ENCODE data around the gene OGFOD2.

The OGFOD2 gene

DNA sequence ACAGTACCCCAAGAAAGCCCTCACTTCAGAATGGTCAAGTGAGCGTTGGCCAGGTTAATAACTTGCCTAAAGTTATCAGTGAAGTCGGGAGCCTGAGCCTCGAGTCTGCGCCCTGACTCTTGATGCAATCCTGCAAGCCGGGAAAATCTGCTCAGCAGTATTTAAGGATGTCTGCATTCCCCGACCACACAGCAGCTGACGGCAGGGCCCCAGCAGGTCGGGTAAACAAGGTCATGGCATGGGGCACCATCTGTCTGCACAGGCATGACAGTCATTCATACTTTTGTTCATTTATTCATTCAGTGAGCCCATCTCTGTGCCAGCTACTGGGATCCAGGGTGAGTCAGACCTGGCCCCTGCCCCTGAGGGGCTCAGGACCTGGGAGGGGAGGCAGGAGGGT lies 19.9 kb upstream of the OGFOD2 start:
- no peaks in the 10 kb centered on the region for H3K4me1 ChIP-seq (ENCODE audit: control insufficient read depth in 1 of 2, insufficient read depth in 2 of 2, low read length in 2 of 2)
- no peaks in the 10 kb centered on the region for H3K27me3 ChIP-seq (ENCODE audit: low read depth, low read length)
- no peaks in the 10 kb centered on the region for H3K9me3 ChIP-seq (ENCODE audit: control insufficient read depth in 1 of 2, low read length in 2 of 2)
- no peak overlapping the region for H3K27ac ChIP-seq (ENCODE audit: low read length)
- no peak overlapping the region for H3K4me3 ChIP-seq (ENCODE audit: low read depth in 1 of 2, low read length in 2 of 2)
- H3K36me3 ChIP-seq (ENCODE audit: control insufficient read depth in 1 of 2, insufficient read depth in 2 of 2, low read length in 2 of 2): peaks cover 0 to 8% of the 10 kb centered on the region in 2 donors

DNA sequence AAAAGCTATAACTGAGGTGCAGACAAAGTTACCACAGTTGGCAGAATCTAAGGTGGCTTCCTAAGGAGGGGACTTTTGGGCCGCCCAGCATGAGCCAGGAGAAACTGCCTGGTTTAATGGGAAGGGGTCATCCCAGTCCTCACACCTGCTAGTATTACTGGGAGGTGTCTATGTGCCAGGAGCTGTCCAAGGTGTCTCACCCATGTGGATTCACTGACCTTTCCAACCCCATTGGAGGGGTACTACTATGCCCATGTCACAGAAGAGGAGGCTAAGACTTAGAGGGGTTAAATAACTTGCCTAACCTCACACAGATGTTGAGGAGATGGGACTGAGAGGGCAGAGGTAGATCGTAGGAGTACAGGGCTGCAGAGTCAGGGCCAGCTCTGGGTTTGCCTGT lies 19.0 kb upstream of the OGFOD2 start:
- H3K4me3 ChIP-seq (ENCODE audit: low read depth in 1 of 2, low read length in 2 of 2): no peak overlapping the region
- H3K9me3 ChIP-seq (ENCODE audit: control insufficient read depth in 1 of 2, low read length in 2 of 2): no peaks in the 10 kb centered on the region
- no peak overlapping the region for H3K27ac ChIP-seq (ENCODE audit: low read length)
- H3K4me1 ChIP-seq (ENCODE audit: control insufficient read depth in 1 of 2, insufficient read depth in 2 of 2, low read length in 2 of 2): no peaks in the 10 kb centered on the region
- H3K27me3 ChIP-seq (ENCODE audit: low read depth, low read length): no peaks in the 10 kb centered on the region
- H3K36me3 ChIP-seq (ENCODE audit: control insufficient read depth in 1 of 2, insufficient read depth in 2 of 2, low read length in 2 of 2): peaks cover 0 to 8% of the 10 kb centered on the region in 2 donors

GRCh38 chr12:122958198-122958888 lies 16.7 kb upstream of the OGFOD2 start:
- Histone ChIP-seq H3K9me3 (ENCODE audit: control insufficient read depth in 1 of 2, low read length in 2 of 2) (no peaks in the 10 kb centered on the region), H3K36me3 (ENCODE audit: control insufficient read depth in 1 of 2, insufficient read depth in 2 of 2, low read length in 2 of 2) (peaks cover 0 to 8% of the 10 kb centered on the region in 2 donors), H3K27me3 (ENCODE audit: low read depth, low read length) (no peaks in the 10 kb centered on the region), H3K4me3 (ENCODE audit: low read depth in 1 of 2, low read length in 2 of 2) (no peak overlapping the region), H3K27ac (ENCODE audit: low read length) (no peak overlapping the region), H3K4me1 (ENCODE audit: control insufficient read depth in 1 of 2, insufficient read depth in 2 of 2, low read length in 2 of 2) (peaks cover 0 to 2% of the 10 kb centered on the region in 2 donors)

GRCh38 chr12:122959566-122960192 lies 15.4 kb upstream of the OGFOD2 start:
- Histone ChIP-seq H3K27me3 (ENCODE audit: low read depth, low read length) (no peaks in the 10 kb centered on the region), H3K36me3 (ENCODE audit: control insufficient read depth in 1 of 2, insufficient read depth in 2 of 2, low read length in 2 of 2) (peaks cover 0 to 8% of the 10 kb centered on the region in 2 donors), H3K27ac (ENCODE audit: low read length) (no peak overlapping the region)

GRCh38 chr12:122960193-122960569 lies 14.9 kb upstream of the OGFOD2 start:
- Histone ChIP-seq H3K27ac (ENCODE audit: low read length) (no peak overlapping the region), H3K4me1 (ENCODE audit: control insufficient read depth in 1 of 2, insufficient read depth in 2 of 2, low read length in 2 of 2) (peaks cover 0 to 18% of the 10 kb centered on the region in 2 donors), H3K27me3 (ENCODE audit: low read depth, low read length) (no peaks in the 10 kb centered on the region), H3K36me3 (ENCODE audit: control insufficient read depth in 1 of 2, insufficient read depth in 2 of 2, low read length in 2 of 2) (peaks cover 0 to 8% of the 10 kb centered on the region in 2 donors), H3K9me3 (ENCODE audit: control insufficient read depth in 1 of 2, low read length in 2 of 2) (no peaks in the 10 kb centered on the region), H3K4me3 (ENCODE audit: low read depth in 1 of 2, low read length in 2 of 2) (no peak overlapping the region)

More at GRCh38 chr12:122959566-122960192, 15.4 kb upstream of the OGFOD2 start:
- Histone ChIP-seq H3K4me1 (ENCODE audit: control insufficient read depth in 1 of 2, insufficient read depth in 2 of 2, low read length in 2 of 2) (peaks cover 0 to 15% of the 10 kb centered on the region in 2 donors), H3K9me3 (ENCODE audit: control insufficient read depth in 1 of 2, low read length in 2 of 2) (no peaks in the 10 kb centered on the region), H3K4me3 (ENCODE audit: low read depth in 1 of 2, low read length in 2 of 2) (no peak overlapping the region)

DNA sequence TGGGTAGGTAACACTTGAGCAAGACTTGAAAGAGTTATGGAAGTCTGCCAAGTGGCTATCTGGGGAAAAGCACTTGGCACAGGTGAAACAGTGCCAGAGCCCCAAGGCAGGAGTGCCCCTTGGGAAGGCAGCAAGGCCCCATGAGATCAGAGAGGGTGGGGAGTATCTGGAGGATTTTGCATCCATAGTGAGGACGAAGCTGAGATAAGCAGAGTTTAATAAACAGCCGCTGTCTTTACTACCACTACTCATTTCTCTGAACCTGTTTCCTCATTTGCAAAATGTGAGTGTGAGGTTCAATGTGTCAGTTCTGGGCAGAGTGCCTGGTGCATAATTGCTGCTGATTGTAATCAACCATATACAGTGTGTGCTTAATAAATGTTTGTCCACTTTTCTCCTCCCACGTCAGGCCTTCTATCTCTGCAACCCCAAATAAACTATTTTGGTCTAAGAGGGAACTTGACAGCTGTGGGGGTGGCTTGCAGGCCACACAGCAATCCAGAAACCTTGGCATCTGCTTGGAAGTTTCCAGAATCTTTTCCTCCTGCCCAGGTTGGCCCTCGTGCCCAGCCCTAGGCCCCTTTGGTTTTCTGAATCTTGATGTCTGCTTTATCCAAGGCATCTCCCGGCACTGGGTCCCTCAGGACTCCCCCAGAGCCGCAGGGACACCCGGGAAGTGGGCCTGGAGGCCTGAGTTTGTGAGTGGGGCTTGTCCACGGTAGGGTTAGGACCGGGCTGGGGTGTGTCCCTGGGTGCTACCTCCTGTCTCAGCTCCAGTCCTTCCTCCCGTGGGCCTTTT lies 13.3 kb upstream of the OGFOD2 start:
- no peak overlapping the region for H3K27ac ChIP-seq (ENCODE audit: low read length)
- H3K4me3 ChIP-seq (ENCODE audit: low read depth in 1 of 2, low read length in 2 of 2): no peak overlapping the region
- H3K4me1 ChIP-seq (ENCODE audit: control insufficient read depth in 1 of 2, insufficient read depth in 2 of 2, low read length in 2 of 2): peaks cover 0 to 27% of the 10 kb centered on the region in 2 donors
- no peaks in the 10 kb centered on the region for H3K9me3 ChIP-seq (ENCODE audit: control insufficient read depth in 1 of 2, low read length in 2 of 2)
- H3K36me3 ChIP-seq (ENCODE audit: control insufficient read depth in 1 of 2, insufficient read depth in 2 of 2, low read length in 2 of 2): peaks cover 0 to 8% of the 10 kb centered on the region in 2 donors
- H3K27me3 ChIP-seq (ENCODE audit: low read depth, low read length): no peaks in the 10 kb centered on the region

DNA sequence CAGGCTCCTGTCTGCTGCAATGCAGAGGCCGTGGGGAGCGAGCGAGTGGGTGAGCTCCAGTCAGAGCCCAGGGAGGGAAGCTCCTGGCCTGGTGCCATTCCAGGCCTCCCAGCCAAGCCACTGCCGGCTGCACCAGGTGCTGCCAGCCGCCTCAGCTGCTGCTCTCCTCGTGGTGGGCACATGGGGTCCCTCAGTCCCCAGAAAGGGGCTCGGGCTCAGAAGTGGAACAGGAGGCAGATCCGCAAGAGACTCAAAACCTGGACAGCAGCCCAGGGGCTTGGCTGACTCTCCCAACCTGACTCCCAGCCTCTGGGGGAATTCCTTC lies 11.1 kb upstream of the OGFOD2 start:
- Histone ChIP-seq H3K36me3 (ENCODE audit: control insufficient read depth in 1 of 2, insufficient read depth in 2 of 2, low read length in 2 of 2) (peaks cover 0 to 8% of the 10 kb centered on the region in 2 donors), H3K27me3 (ENCODE audit: low read depth, low read length) (no peaks in the 10 kb centered on the region), H3K4me1 (ENCODE audit: control insufficient read depth in 1 of 2, insufficient read depth in 2 of 2, low read length in 2 of 2) (peaks cover 0 to 27% of the 10 kb centered on the region in 2 donors), H3K27ac (ENCODE audit: low read length) (no peak overlapping the region), H3K4me3 (ENCODE audit: low read depth in 1 of 2, low read length in 2 of 2) (peak overlapping the region in 1 of 2 donors; percentile 13), H3K9me3 (ENCODE audit: control insufficient read depth in 1 of 2, low read length in 2 of 2) (no peaks in the 10 kb centered on the region)

DNA sequence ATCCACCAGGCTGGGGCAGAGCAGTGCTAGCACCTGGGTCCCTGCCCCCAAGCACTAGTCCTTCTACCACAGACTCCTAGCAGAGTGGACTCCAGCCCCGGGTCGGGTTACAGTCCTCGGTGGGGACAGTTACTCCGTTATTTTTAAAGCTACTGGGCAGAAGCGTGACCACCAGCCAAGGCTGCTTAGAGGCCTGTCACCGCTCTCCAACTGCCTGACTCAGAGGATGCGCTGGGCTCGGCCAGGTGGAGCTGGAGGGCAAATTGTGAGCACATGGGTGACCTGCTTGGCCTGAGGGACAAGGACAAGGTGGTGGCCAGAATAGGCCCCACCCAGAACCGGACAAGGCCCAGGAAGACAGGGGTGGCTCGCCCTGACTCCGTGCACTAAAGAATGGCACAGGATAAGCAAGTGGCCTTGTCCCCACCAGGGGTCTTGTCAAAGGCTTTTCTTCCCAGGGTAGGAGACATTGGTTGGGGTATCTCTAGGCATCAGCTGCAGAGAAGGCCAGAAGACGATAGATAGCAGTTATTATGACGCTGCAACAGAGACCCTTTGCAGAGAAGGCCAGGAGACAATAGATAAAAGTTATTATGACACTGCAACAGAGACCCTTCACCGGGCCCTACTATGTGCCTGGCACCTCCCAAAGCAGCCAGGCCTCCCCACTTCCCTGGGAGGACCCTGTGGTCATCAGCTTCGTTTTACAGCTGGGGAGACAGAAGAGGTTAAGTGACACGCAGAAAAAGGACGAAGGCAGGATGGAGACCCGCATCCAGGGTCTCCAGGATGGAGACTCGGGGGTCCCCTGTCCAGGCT lies 10.4 kb upstream of the OGFOD2 start:
- no peak overlapping the region for H3K27ac ChIP-seq (ENCODE audit: low read length)
- H3K4me3 ChIP-seq (ENCODE audit: low read depth in 1 of 2, low read length in 2 of 2): peak overlapping the region in 1 of 2 donors; percentile 83
- peaks cover 0 to 4% of the 10 kb centered on the region in 2 donors for H3K36me3 ChIP-seq (ENCODE audit: control insufficient read depth in 1 of 2, insufficient read depth in 2 of 2, low read length in 2 of 2)
- H3K9me3 ChIP-seq (ENCODE audit: control insufficient read depth in 1 of 2, low read length in 2 of 2): no peaks in the 10 kb centered on the region
- H3K4me1 ChIP-seq (ENCODE audit: control insufficient read depth in 1 of 2, insufficient read depth in 2 of 2, low read length in 2 of 2): peaks cover 0 to 31% of the 10 kb centered on the region in 2 donors
- no peaks in the 10 kb centered on the region for H3K27me3 ChIP-seq (ENCODE audit: low read depth, low read length)

DNA sequence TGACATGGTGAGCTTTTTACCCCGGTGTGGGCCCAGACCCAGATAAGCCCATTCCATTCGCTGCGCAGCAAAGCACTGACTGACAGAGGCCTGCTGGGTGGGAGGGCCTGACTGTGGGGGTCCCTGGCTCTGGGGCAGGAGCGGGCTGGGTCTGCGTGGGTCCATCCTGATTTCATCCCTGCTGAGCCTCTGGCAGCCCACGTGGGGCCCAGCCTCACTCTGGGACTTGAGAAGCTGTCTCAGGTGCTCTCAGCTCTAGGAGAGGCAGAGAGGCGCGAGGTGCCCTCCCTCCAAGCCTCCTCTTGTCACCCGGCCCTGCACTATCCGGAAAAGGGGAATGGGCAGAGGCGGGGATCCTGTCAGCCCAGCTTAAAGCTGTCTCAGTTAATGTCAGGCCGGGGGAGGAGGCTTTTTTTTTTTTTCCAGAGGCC lies 9.7 kb upstream of the OGFOD2 start:
- H3K36me3 ChIP-seq (ENCODE audit: control insufficient read depth in 1 of 2, insufficient read depth in 2 of 2, low read length in 2 of 2): no peaks in the 10 kb centered on the region
- H3K27ac ChIP-seq (ENCODE audit: low read length): no peak overlapping the region
- H3K4me1 ChIP-seq (ENCODE audit: control insufficient read depth in 1 of 2, insufficient read depth in 2 of 2, low read length in 2 of 2): peaks cover 0 to 31% of the 10 kb centered on the region in 2 donors
- peak overlapping the region in 1 of 2 donors; percentile 83 for H3K4me3 ChIP-seq (ENCODE audit: low read depth in 1 of 2, low read length in 2 of 2)
- no peaks in the 10 kb centered on the region for H3K9me3 ChIP-seq (ENCODE audit: control insufficient read depth in 1 of 2, low read length in 2 of 2)
- H3K27me3 ChIP-seq (ENCODE audit: low read depth, low read length): no peaks in the 10 kb centered on the region

DNA sequence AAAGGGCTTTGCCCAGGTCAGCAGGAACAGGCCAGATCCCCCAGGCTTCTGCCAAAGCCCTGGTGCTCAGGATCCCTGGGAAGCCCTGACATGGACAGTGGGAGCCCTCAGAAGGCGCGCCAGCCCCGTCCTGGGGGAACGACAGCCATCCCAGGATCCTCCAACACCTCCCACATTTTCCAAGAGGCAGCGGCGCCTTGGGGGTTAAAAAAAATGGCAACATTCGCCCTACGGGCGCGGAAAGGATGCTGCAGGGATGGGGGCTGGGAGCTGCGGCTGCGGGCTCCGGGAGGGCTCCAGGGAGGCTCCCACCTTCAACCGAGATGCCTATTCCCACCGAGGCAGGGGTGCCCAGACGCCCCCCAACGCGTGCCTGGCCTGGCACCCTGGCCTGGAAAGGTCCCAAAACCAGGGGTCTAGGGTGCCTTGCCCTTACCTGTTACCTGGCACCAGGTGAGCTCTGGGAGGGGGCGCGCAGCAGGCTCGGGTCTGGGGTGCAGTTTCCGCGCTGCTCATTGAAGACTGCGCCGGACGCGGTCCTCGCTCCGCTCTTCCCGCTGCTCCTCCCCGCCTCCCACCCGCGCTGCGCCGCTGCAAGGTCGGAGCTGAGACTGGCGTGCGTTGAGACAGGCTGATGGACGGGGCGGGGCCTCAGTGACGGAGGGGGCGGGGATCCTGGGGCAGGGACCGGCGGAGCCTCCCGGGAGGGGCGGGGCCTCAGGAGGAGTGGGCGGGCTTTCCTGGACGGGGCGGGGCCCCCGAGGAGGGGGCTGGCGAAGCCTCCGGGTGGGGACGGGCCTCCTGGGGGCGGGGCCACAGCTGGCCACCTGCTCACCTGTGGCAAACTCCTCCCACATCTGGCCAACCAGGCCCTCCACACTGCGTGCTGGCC lies 8.9 kb upstream of the OGFOD2 start, which contains the start of gene ABCB9:
Gene ABCB9 (minus strand): TSS at position 613 of the 892 bp plus-strand sequence. CDS start 6,228 bp downstream, outside the sequence.
- Histone ChIP-seq H3K36me3 (ENCODE audit: control insufficient read depth in 1 of 2, insufficient read depth in 2 of 2, low read length in 2 of 2) (no peaks in the 10 kb centered on the region), H3K9me3 (ENCODE audit: control insufficient read depth in 1 of 2, low read length in 2 of 2) (no peaks in the 10 kb centered on the region), H3K4me3 (ENCODE audit: low read depth in 1 of 2, low read length in 2 of 2) (peak within 1 kb of the TSS; percentile 37 to 83), H3K27ac (ENCODE audit: low read length) (peak within 1 kb of the TSS; percentile 23), H3K4me1 (ENCODE audit: control insufficient read depth in 1 of 2, insufficient read depth in 2 of 2, low read length in 2 of 2) (peaks cover 0 to 31% of the 10 kb centered on the region in 2 donors), H3K27me3 (ENCODE audit: low read depth, low read length) (no peaks in the 10 kb centered on the region)

All from muscle layer of duodenum (tissue), 2 donors.